GM12878 (cell line): ENCODE results near the gene BTG1. TPM values are rescaled to one million over a fixed set of nuclear protein-coding genes. Genes with fewer than 3 reads are reported as not detected.

Experiments used
- ATAC-seq: fragments of 200-7000 bp; cut with Tn5 transposase; 3 replicates; pipeline ENCODE4 v1.9.1; 2020; ENCODE audit warnings: mild to moderate bottlenecking, moderate library complexity
- BruUV-seq: library from RNA; stranded (reverse); fragments of 400-500 nt; replicated peaks from 2 replicates; lab custom pipeline; 2021; lab: Mats Ljungman, UMichigan
- CTCF ChIA-PET: fragments of 300-600 bp; sonication (Branson Sonifier 250); formaldehyde crosslinking; extraction: SDS; loops from one replicate; lab custom pipeline; 2021; ENCODE audit warnings: inconsistent platforms; lab: Yijun Ruan, JAX
- POLR2A ChIA-PET: fragments of 350-600 bp; formaldehyde crosslinking; extraction: SDS; loops from one replicate; lab custom pipeline; 2021; ENCODE audit warnings: inconsistent platforms; lab: Charles Lee
- RAD21 ChIA-PET: fragments of 300-600 bp; sonication (Branson Sonifier 250); formaldehyde crosslinking; loops from one replicate; lab custom pipeline; 2023; ENCODE audit warnings: antibody characterized with exemption; ENCODE audit not compliant: unreplicated experiment; lab: Charles Lee
- SMC1A ChIA-PET: fragments of 300-600 bp; sonication (Branson Sonifier 250); formaldehyde crosslinking; loops from one replicate; lab custom pipeline; 2023; ENCODE audit not compliant: unreplicated experiment, uncharacterized antibody; lab: Charles Lee
- DNase-seq: peaks from one replicate; pipeline ENCODE4 v3.0.0-alpha.2; 2011; ENCODE audit warnings: low read depth, low spot score
- FAIRE-seq: peaks from 3 replicates; lab custom pipeline; 2011; peaks lifted over from hg19 to GRCh38; lab: Jason Lieb, UNC
- H2AFZ ChIP-seq: 2 replicates; pipeline ENCODE4 v1.6.0; 2011; ENCODE audit warnings: low read depth, low read length, control low read depth; ENCODE audit not compliant: control insufficient read depth
- H3K27ac ChIP-seq: 2 replicates; pipeline ENCODE4 v1.5.1; 2011; ENCODE audit warnings: control low read depth; ENCODE audit not compliant: control insufficient read depth, insufficient read depth
- H3K27me3 ChIP-seq, 2 experiments: replicated peaks in 1 of 2; 2 replicates each; pipeline versions ENCODE4 v1.6.0 to v1.6.1; 2011; ENCODE audit warnings: low read length in 1 of 2; ENCODE audit not compliant: control insufficient read depth in 2 of 2, insufficient read depth in 2 of 2
- H3K36me3 ChIP-seq, 2 experiments: 2 replicates each; pipeline ENCODE4 v1.5.1; 2011; ENCODE audit warnings: low read length in 1 of 2; ENCODE audit not compliant: control insufficient read depth in 2 of 2, insufficient read depth in 2 of 2
- H3K4me1 ChIP-seq: 2 replicates; pipeline ENCODE4 v1.6.1; 2011; ENCODE audit warnings: mild to moderate bottlenecking, low read length, moderate library complexity, mixed read lengths; ENCODE audit not compliant: control insufficient read depth, insufficient read depth
- H3K4me2 ChIP-seq: 2 replicates; pipeline ENCODE4 v1.6.0; 2011; ENCODE audit warnings: control low read depth; ENCODE audit not compliant: control insufficient read depth, insufficient read depth
- H3K4me3 ChIP-seq: fragments of 200-600 bp; sonication (generic); 2 replicates; pipeline ENCODE4 v1.5.1; 2016
- H3K79me2 ChIP-seq: 2 replicates; pipeline ENCODE4 v1.6.0; 2011; ENCODE audit warnings: low read length; ENCODE audit not compliant: control insufficient read depth, insufficient read depth
- H3K9ac ChIP-seq: 2 replicates; pipeline ENCODE4 v1.8.0; 2011; ENCODE audit warnings: low read length, control low read depth, mixed read lengths; ENCODE audit not compliant: control insufficient read depth, insufficient read depth
- H3K9me3 ChIP-seq: replicated peaks from 3 replicates; pipeline ENCODE4 v1.5.1; 2011; ENCODE audit warnings: mild to moderate bottlenecking, low read length; ENCODE audit not compliant: control insufficient read depth, insufficient read depth
- H4K20me1 ChIP-seq: 2 replicates; pipeline ENCODE4 v1.6.0; 2011; ENCODE audit not compliant: control insufficient read depth, insufficient read depth
- BHLHE40 ChIP-seq, 2 experiments: fragments of 450-650 bp in 1 of 2; IDR thresholded peaks; 2 replicates each; pipeline ENCODE4 v1.6.1; 2011 to 2017; ENCODE audit warnings: low read depth in 2 of 2, borderline replicate concordance in 1 of 2, improper control_type of control experiment in 1 of 2, low read length in 1 of 2, mild to moderate bottlenecking in 1 of 2
- IKZF2 ChIP-seq, 2 experiments: fragments of 450-650 bp; IDR thresholded peaks; 2 replicates each; pipeline ENCODE4 v1.6.1; 2017; ENCODE audit warnings: mild to moderate bottlenecking in 2 of 2, moderate library complexity in 2 of 2
- MEF2B ChIP-seq: fragments of 450-650 bp; IDR thresholded peaks from 2 replicates; pipeline ENCODE4 v1.6.1; 2018; ENCODE audit warnings: mild to moderate bottlenecking, moderate library complexity; ENCODE audit not compliant: partially characterized antibody, poor library complexity, severe bottlenecking
- NR2C1 ChIP-seq: fragments of 450-650 bp; IDR thresholded peaks from 2 replicates; pipeline ENCODE4 v1.6.1; 2017; ENCODE audit warnings: antibody characterized with exemption, mild to moderate bottlenecking, moderate library complexity
- RAD51 ChIP-seq: fragments of 450-650 bp; IDR thresholded peaks from 2 replicates; pipeline ENCODE4 v1.6.1; 2016; ENCODE audit warnings: moderate library complexity, mild to moderate bottlenecking, inconsistent platforms
- WGBS: methylation state at CpG from one replicate; pipeline ENCODE4 v1.1.6; 2016; ENCODE audit warnings: low lambda C conversion rate; ENCODE audit not compliant: insufficient replicate concordance, insufficient coverage; ENCODE audit errors: missing lambda C conversion rate; 5-methylcytosine and 5-hydroxymethylcytosine counted together
- in situ Hi-C: fragments of 300-500 bp; cut with MboI; formaldehyde crosslinking; loops from 9 replicates; pipeline ENCODE4 v1.14.3; 2018; ENCODE audit warnings: mixed read lengths
- intact Hi-C: fragments of 100-400 bp; cut with micrococcal nuclease; formaldehyde crosslinking; loops from one replicate; pipeline ENCODE4 v1.14.2; 2022; ENCODE audit not compliant: unreplicated experiment
- polyA plus RNA-seq, 11 experiments: library from polyadenylated mRNA; depleted of rRNA in 4 of 11; unstranded in 6 of 11; stranded (reverse) in 5 of 11; fragments of >200 nt; fragmentation: Nextera tagmentation in 4 of 11; fragmentation: Illumina TruSeq in 1 of 11; extraction: Ambion mirVana in 4 of 11; extraction: Trizol in 1 of 11; gene quantifications; 1 replicate in 1 of 11; 2 replicates in 10 of 11; pipeline versions ENCODE4 v1.2.1 to v1.2.3, GENCODE V29; 2011 to 2016; ENCODE audit warnings: inconsistent platforms in 2 of 11, missing spikeins in 2 of 11, low read depth in 1 of 11
- total RNA-seq, 4 experiments: library from RNA; depleted of rRNA in 3 of 4; stranded (reverse); fragments of >200 nt in 3 of 4; fragmentation: Illumina TruSeq in 1 of 4; extraction: Trizol in 1 of 4; gene quantifications; 2 replicates each; pipeline versions ENCODE4 v1.2.1 to v1.2.3, GENCODE V29; 2013 to 2021
- TF ChIP-seq, protein P1 (sequence below): fragments of 450-650 bp; IDR thresholded peaks from 2 replicates; pipeline ENCODE4 v1.6.1; 2017; ENCODE audit warnings: mild to moderate bottlenecking, low read depth, inconsistent platforms; ENCODE audit not compliant: poor library complexity, severe bottlenecking
- TF ChIP-seq, protein P2 (sequence below): IDR thresholded peaks from 2 replicates; pipeline ENCODE4 v1.6.1; 2012; ENCODE audit warnings: mild to moderate bottlenecking, low read depth, low read length

The BTG1 gene
- total and polyA plus RNA-seq, 10 of the 15 experiments (the other 5 are each of a cell fraction or from before 2014, with no cell fraction given): 23.7 to 194 (median 56.4) TPM

- H3K4me1 ChIP-seq: peaks cover 8% of the 10 kb centered on the region
- H3K4me2 ChIP-seq: peak overlapping the region; percentile 87; the same call in 1 of the 2 replicates
- no peaks in the 10 kb centered on the region for H3K9me3 ChIP-seq
- SMC1A ChIA-PET: interaction anchor here (0.7 to 4.6 kb wide), 38 partner anchors 10 to 510 kb away, joined by 3 to 64 read pairs (median 4); no protein-coding TSS in a partner anchor
- H3K4me3 ChIP-seq: peak overlapping the region; percentile 26; the same call in 1 of the 2 replicates
- 42% methylated on average over 8 of the region's 8 CpGs for WGBS
- RAD21 ChIA-PET: interaction anchor here (0.6 to 9.9 kb wide), 30 partner anchors 8 to 556 kb away, joined by 3 to 127 read pairs (median 4); no protein-coding TSS in a partner anchor
- H3K36me3 ChIP-seq: no peaks in the 10 kb centered on the region
- peaks cover 40% of the 10 kb centered on the region for H3K79me2 ChIP-seq
- in situ Hi-C loops (loop anchor here (5.0 to 25.0 kb wide), 3 partner anchors 253 to 562 kb away; no protein-coding TSS in a partner anchor), intact Hi-C loops (loop anchor here (5.0 kb wide), 1 partner anchor 298 kb away; no protein-coding TSS in a partner anchor)
- H3K27ac ChIP-seq: peak overlapping the region; percentile 22
- DNase-seq: no peak
- no TSS peak for BruUV-seq
- TF ChIP-seq NR2C1: no peak
- peak in 1 of 2 experiments; percentile 49; a peak in 1 of 4 replicates for TF ChIP-seq BHLHE40 (IDR thresholded peaks at IDR 0.05; ENCODE audit: borderline replicate concordance in 1 of 2, low read depth in 2 of 2, low read length in 1 of 2)
- no peaks in the 10 kb centered on the region for H4K20me1 ChIP-seq
- H3K9ac ChIP-seq: no peak overlapping the region
- CTCF ChIA-PET: interaction anchor here (0.6 to 2.1 kb wide), 9 partner anchors 9 to 368 kb away, joined by 3 to 11 read pairs (median 3); no protein-coding TSS in a partner anchor
- no peak for FAIRE-seq
- POLR2A ChIA-PET: interaction anchor here (0.5 to 10.9 kb wide), 12 partner anchors 12 to 402 kb away, joined by 3 to 222 read pairs (median 4); no protein-coding TSS in a partner anchor
- ATAC-seq: no peak
- no peak overlapping the region for H2AFZ ChIP-seq
- no peaks in the 10 kb centered on the region for H3K27me3 ChIP-seq
Observed at GRCh38 chr12:92149563-92149962, 3.9 kb upstream of the BTG1 start.

GRCh38 chr12:92147491-92147890 lies 1.8 kb upstream of the BTG1 start:
- Histone ChIP-seq H3K4me1 (peaks cover 8% of the 10 kb centered on the region), H2AFZ (no peak overlapping the region), H3K9me3 (no peaks in the 10 kb centered on the region), H3K79me2 (peaks cover 61% of the 10 kb centered on the region), H3K4me3 (peak overlapping the region; percentile 86), H3K36me3 (peaks cover 0 to 10% of the 10 kb centered on the region in 2 experiments; a peak in 1 of 4 replicates), H4K20me1 (0 out of 2 replicates have a peak, but pooled peaks cover 2% of the 10 kb centered on the region), H3K9ac (peak overlapping the region; percentile 96), H3K27ac (peak overlapping the region; percentile 94), H3K27me3 (no peaks in the 10 kb centered on the region), H3K4me2 (peak overlapping the region; percentile 78)
- in situ Hi-C loops (loop anchor here (5.0 to 25.0 kb wide), 3 partner anchors 255 to 560 kb away; no protein-coding TSS in a partner anchor), intact Hi-C loops (loop anchor here (2.0 to 5.0 kb wide), 3 partner anchors 37 to 423 kb away; no protein-coding TSS in a partner anchor)
- FAIRE-seq (no peak), DNase-seq (no peak), ATAC-seq (no peak)
- ChIA-PET RAD21 (interaction anchor here (0.6 to 9.9 kb wide), 16 partner anchors 14 to 422 kb away, joined by 3 to 167 read pairs (median 16); no protein-coding TSS in a partner anchor), CTCF (interaction anchor here (0.7 to 2.1 kb wide), 2 partner anchors 9 to 126 kb away, joined by 3 to 5 read pairs; no protein-coding TSS in a partner anchor), POLR2A (interaction anchor here (1.1 to 10.9 kb wide), 6 partner anchors 13 to 417 kb away, joined by 3 to 222 read pairs (median 38); no protein-coding TSS in a partner anchor), SMC1A (interaction anchor here (0.7 to 7.5 kb wide), 8 partner anchors 13 to 422 kb away, joined by 3 to 98 read pairs (median 4); no protein-coding TSS in a partner anchor)
- WGBS: 0% methylated on average over 3 of the region's 3 CpGs
- BruUV-seq: no TSS peak
- TF ChIP-seq, protein P1, sequence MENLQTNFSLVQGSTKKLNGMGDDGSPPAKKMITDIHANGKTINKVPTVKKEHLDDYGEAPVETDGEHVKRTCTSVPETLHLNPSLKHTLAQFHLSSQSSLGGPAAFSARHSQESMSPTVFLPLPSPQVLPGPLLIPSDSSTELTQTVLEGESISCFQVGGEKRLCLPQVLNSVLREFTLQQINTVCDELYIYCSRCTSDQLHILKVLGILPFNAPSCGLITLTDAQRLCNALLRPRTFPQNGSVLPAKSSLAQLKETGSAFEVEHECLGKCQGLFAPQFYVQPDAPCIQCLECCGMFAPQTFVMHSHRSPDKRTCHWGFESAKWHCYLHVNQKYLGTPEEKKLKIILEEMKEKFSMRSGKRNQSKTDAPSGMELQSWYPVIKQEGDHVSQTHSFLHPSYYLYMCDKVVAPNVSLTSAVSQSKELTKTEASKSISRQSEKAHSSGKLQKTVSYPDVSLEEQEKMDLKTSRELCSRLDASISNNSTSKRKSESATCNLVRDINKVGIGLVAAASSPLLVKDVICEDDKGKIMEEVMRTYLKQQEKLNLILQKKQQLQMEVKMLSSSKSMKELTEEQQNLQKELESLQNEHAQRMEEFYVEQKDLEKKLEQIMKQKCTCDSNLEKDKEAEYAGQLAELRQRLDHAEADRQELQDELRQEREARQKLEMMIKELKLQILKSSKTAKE: peak; percentile 54
- TF ChIP-seq, protein P2, sequence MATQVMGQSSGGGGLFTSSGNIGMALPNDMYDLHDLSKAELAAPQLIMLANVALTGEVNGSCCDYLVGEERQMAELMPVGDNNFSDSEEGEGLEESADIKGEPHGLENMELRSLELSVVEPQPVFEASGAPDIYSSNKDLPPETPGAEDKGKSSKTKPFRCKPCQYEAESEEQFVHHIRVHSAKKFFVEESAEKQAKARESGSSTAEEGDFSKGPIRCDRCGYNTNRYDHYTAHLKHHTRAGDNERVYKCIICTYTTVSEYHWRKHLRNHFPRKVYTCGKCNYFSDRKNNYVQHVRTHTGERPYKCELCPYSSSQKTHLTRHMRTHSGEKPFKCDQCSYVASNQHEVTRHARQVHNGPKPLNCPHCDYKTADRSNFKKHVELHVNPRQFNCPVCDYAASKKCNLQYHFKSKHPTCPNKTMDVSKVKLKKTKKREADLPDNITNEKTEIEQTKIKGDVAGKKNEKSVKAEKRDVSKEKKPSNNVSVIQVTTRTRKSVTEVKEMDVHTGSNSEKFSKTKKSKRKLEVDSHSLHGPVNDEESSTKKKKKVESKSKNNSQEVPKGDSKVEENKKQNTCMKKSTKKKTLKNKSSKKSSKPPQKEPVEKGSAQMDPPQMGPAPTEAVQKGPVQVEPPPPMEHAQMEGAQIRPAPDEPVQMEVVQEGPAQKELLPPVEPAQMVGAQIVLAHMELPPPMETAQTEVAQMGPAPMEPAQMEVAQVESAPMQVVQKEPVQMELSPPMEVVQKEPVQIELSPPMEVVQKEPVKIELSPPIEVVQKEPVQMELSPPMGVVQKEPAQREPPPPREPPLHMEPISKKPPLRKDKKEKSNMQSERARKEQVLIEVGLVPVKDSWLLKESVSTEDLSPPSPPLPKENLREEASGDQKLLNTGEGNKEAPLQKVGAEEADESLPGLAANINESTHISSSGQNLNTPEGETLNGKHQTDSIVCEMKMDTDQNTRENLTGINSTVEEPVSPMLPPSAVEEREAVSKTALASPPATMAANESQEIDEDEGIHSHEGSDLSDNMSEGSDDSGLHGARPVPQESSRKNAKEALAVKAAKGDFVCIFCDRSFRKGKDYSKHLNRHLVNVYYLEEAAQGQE: no peak
- peak; percentile 30; the same call in 1 of the 2 replicates for TF ChIP-seq RAD51
- no peak for TF ChIP-seq NR2C1
- TF ChIP-seq BHLHE40 (IDR thresholded peaks at IDR 0.05; ENCODE audit: borderline replicate concordance in 1 of 2, low read depth in 2 of 2, low read length in 1 of 2): peak; percentile 43 to 64; a peak in 2 of 4 replicates
- peak; percentile 22 for TF ChIP-seq MEF2B
- peak in 1 of 2 experiments; percentile 37; a peak in 1 of 4 replicates for TF ChIP-seq IKZF2 (IDR thresholded peaks at IDR 0.05)
